Measurements from ENCODE around the gene CCDC183. TPM values are rescaled to one million over a fixed set of nuclear protein-coding genes. Genes with fewer than 3 reads are reported as not detected.

CCDC183 gene
- total RNA-seq, 4 donors from 2014 or later, result 2.0 TPM; not detected in 2

GRCh38 chr9:136771907-136772415 lies 24.2 kb upstream of the CCDC183 start:
- H3K4me1 ChIP-seq, result no peaks in the 10 kb centered on the region

GRCh38 chr9:136773386-136774044 lies 22.6 kb upstream of the CCDC183 start:
- H3K27ac ChIP-seq, result no peak overlapping the region
- no peak for DNase-seq
- intact Hi-C loops (cut with DNase I; ENCODE audit: low total_unique reads), result no loop called here

More at GRCh38 chr9:136771907-136772415, 24.2 kb upstream of the CCDC183 start:
- Histone ChIP-seq H3K4me3 (no peak overlapping the region), H3K27me3 (no peaks in the 10 kb centered on the region), H3K36me3 (no peaks in the 10 kb centered on the region), H3K9me3 (no peaks in the 10 kb centered on the region), H3K27ac (no peak overlapping the region)
- intact Hi-C loops (cut with DNase I; ENCODE audit: low total_unique reads), result no loop called here
- TF ChIP-seq POLR2A (IDR thresholded peaks at IDR 0.05) (no peak), CTCF (IDR thresholded peaks at IDR 0.05) (no peak)
- no peak for DNase-seq

GRCh38 chr9:136774416-136775045 lies 21.6 kb upstream of the CCDC183 start:
- Histone ChIP-seq H3K27me3 (no peaks in the 10 kb centered on the region), H3K4me3 (no peak overlapping the region), H3K9me3 (no peaks in the 10 kb centered on the region), H3K4me1 (no peaks in the 10 kb centered on the region), H3K36me3 (no peaks in the 10 kb centered on the region), H3K27ac (no peak overlapping the region)
- DNase-seq, result no peak
- intact Hi-C loops (cut with DNase I; ENCODE audit: low total_unique reads), result no loop called here
- TF ChIP-seq POLR2A (IDR thresholded peaks at IDR 0.05), result no peak
- no peak for TF ChIP-seq CTCF (IDR thresholded peaks at IDR 0.05)

More at GRCh38 chr9:136773386-136774044, 22.6 kb upstream of the CCDC183 start:
- Histone ChIP-seq H3K4me3 (no peak overlapping the region), H3K27me3 (no peaks in the 10 kb centered on the region), H3K9me3 (no peaks in the 10 kb centered on the region), H3K4me1 (no peaks in the 10 kb centered on the region), H3K36me3 (no peaks in the 10 kb centered on the region)
- no peak for TF ChIP-seq CTCF (IDR thresholded peaks at IDR 0.05)
- TF ChIP-seq POLR2A (IDR thresholded peaks at IDR 0.05), result no peak

- no peaks in the 10 kb centered on the region for H3K9me3 ChIP-seq
- H3K4me3 ChIP-seq, result no peak overlapping the region
- TF ChIP-seq CTCF (IDR thresholded peaks at IDR 0.05), result no peak
- TF ChIP-seq POLR2A (IDR thresholded peaks at IDR 0.05), result no peak
- DNase-seq, result no peak
- H3K4me1 ChIP-seq, result no peaks in the 10 kb centered on the region
- no peaks in the 10 kb centered on the region for H3K27me3 ChIP-seq
- no peaks in the 10 kb centered on the region for H3K36me3 ChIP-seq
- intact Hi-C loops (cut with DNase I; ENCODE audit: low total_unique reads), result no loop called here
- no peak overlapping the region for H3K27ac ChIP-seq
These were observed 20.9 kb upstream of the CCDC183 start for GRCh38 chr9:136775191-136775590.

- intact Hi-C loops (cut with DNase I; ENCODE audit: low total_unique reads), result no loop called here
- Histone ChIP-seq H3K4me1 (no peaks in the 10 kb centered on the region), H3K4me3 (no peak overlapping the region), H3K27ac (no peak overlapping the region), H3K36me3 (no peaks in the 10 kb centered on the region), H3K9me3 (no peaks in the 10 kb centered on the region), H3K27me3 (no peaks in the 10 kb centered on the region)
- DNase-seq, result no peak
- TF ChIP-seq POLR2A (IDR thresholded peaks at IDR 0.05) (no peak), CTCF (IDR thresholded peaks at IDR 0.05) (no peak)
These were observed 19.2 kb upstream of the CCDC183 start for GRCh38 chr9:136776947-136777346.

Data from uterus (tissue), 4 donors.